ENCODE results near the gene RAB6A.
"Not testable (repeated sequence)": the region's sequence is repeated elsewhere in the genome, so short reads cannot be mapped to it uniquely, and the experiment has no call there.

Gene RAB6A

GRCh38 chr11:73716153-73717056 lies 44.5 kb downstream of the RAB6A start:
- Mint-ChIP-seq H3K4me1 (no peaks in the 10 kb centered on the region), H3K9me3 (no peaks in the 10 kb centered on the region), H3K4me3 (no peak overlapping the region), H3K27ac (no peak overlapping the region), H3K36me3 (peaks cover 38% of the 10 kb centered on the region), H3K27me3 (no peaks in the 10 kb centered on the region)
- ATAC-seq: no peak

DNA sequence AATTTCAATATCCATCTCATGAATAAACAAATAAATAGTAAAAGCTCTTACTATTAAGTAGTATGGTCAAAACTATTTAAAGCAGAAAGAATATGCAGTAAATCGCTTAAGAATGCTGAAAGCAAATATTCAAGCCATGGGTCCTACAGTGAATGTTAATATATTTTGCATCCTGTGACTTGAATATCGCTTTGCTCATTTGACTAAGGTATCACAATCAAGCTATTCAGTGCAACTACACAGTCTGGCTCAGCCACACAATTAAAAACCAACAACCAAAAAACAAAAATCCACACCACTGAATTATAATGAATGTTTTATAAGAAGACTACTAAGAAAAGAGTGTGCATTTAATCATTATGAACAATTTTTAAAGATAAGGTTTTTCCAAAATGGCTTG lies 45.3 kb downstream of the RAB6A start:
- no peak overlapping the region for H3K27ac Mint-ChIP-seq

DNA sequence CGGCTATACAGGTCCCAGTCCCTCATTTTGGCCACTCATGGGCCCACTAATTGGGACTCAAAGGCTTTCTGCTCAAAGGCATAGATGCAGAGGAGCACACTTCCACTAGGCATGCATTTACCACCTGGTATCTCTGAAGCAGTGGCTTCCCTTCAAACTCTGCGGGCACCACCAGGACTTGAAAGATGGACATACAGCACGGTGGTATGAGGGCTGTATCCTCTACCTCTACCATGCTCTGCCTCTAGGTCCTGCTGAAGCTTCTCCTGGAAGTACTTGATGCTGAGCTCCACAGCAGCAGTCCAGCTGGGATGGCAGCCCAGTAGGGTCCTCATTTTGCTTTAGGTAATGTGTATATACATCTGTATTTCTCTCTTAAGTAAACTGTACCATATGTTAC lies 49.9 kb downstream of the RAB6A start:
- ATAC-seq: no peak
- H3K4me3 Mint-ChIP-seq: no peak overlapping the region
- H3K27ac Mint-ChIP-seq: no peak overlapping the region
- H3K36me3 Mint-ChIP-seq: peaks cover 28% of the 10 kb centered on the region
- no peaks in the 10 kb centered on the region for H3K27me3 Mint-ChIP-seq
- H3K4me1 Mint-ChIP-seq: no peaks in the 10 kb centered on the region
- no peaks in the 10 kb centered on the region for H3K9me3 Mint-ChIP-seq

More for the DNA sequence above, 45.3 kb downstream of the RAB6A start:
- Mint-ChIP-seq H3K36me3 (peaks cover 34% of the 10 kb centered on the region), H3K9me3 (no peaks in the 10 kb centered on the region), H3K4me1 (no peaks in the 10 kb centered on the region), H3K4me3 (no peak overlapping the region), H3K27me3 (no peaks in the 10 kb centered on the region)
- no peak for ATAC-seq

DNA sequence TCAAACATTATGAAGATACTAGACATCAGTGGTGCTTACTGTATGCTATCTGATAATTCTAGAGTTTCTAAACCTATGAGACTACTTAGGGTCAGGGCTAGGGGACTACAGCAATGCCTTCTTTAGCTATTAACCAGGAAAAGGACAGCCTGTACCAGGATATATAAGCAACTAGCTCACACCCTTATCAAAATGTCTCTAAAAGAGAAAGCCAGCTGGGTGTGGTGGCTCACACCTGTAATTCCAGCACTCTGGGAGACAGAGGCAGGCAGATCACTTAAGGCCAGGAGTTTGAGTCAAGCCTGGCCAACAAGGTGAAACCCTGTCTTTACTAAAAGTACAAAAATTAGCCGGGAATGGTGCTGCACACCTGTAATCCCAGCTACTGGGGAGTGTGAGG lies 55.8 kb downstream of the RAB6A start:
- peaks cover 43% of the 10 kb centered on the region for H3K36me3 Mint-ChIP-seq
- no peak overlapping the region for H3K4me3 Mint-ChIP-seq
- no peak overlapping the region for H3K27ac Mint-ChIP-seq
- H3K4me1 Mint-ChIP-seq: no peaks in the 10 kb centered on the region
- H3K27me3 Mint-ChIP-seq: no peaks in the 10 kb centered on the region
- H3K9me3 Mint-ChIP-seq: no peaks in the 10 kb centered on the region
- no peak for ATAC-seq

GRCh38 chr11:73693899-73694525 lies 66.9 kb downstream of the RAB6A start:
- no peaks in the 10 kb centered on the region for H3K4me1 Mint-ChIP-seq
- peaks cover 12% of the 10 kb centered on the region for H3K36me3 Mint-ChIP-seq
- H3K4me3 Mint-ChIP-seq: no peak overlapping the region
- H3K27me3 Mint-ChIP-seq: no peaks in the 10 kb centered on the region
- no peaks in the 10 kb centered on the region for H3K9me3 Mint-ChIP-seq
- H3K27ac Mint-ChIP-seq: no peak overlapping the region
- no peak for ATAC-seq

GRCh38 chr11:73680687-73681086 lies 80.2 kb downstream of the RAB6A start:
- ATAC-seq: no peak
- no peak overlapping the region for H3K4me3 Mint-ChIP-seq
- peaks cover 39% of the 10 kb centered on the region for H3K36me3 Mint-ChIP-seq

DNA sequence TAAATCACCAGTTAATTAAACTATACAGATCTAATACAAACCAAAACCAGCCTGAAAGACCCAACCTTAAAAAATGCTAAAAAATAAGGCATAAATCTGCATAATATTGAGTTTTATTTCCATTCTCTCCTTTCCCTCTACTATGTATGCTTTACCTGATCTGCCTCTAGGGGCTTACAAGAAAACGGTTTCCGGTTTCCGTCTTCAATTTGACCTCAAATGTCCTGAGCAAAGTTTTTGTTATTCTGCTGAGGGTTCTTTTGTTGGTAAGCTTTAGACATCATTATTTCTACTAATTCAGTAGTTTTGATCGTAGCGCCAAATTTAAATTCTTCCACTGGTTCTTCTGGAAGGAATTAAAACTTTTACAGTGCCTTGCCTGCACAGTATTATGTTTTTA lies 84.3 kb downstream of the RAB6A start:
- not testable (repeated sequence) for H3K9me3 Mint-ChIP-seq, ATAC-seq, H3K4me3 Mint-ChIP-seq, H3K4me1 Mint-ChIP-seq, H3K27ac Mint-ChIP-seq, H3K27me3 Mint-ChIP-seq
- H3K36me3 Mint-ChIP-seq: peaks cover 40% of the 10 kb centered on the region

More at GRCh38 chr11:73680687-73681086, 80.2 kb downstream of the RAB6A start:
- no peaks in the 10 kb centered on the region for H3K27me3 Mint-ChIP-seq
- no peaks in the 10 kb centered on the region for H3K4me1 Mint-ChIP-seq
- no peaks in the 10 kb centered on the region for H3K9me3 Mint-ChIP-seq
- no peak overlapping the region for H3K27ac Mint-ChIP-seq

DNA sequence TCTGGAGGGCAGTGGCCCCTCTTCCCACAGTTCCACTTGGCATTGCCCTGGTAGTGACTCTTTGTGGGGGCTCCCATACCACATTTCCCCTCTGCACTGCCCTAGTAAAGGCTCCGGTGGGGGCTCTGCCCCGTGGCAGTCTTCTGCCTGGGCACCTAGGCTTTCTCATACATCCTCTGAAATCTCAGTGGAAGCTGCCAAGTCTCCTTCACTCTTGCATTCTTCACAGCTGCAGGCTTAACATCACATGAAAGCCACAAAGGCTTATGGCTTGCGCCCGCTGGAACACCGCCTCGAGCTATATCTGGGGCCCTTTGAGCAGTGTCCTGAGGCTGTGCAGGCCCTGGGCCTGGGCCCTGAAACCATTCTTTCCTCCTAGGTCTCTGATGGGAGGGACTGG lies 89.2 kb downstream of the RAB6A start:
- Mint-ChIP-seq H3K36me3 (peaks cover 19% of the 10 kb centered on the region), H3K27ac (no peak overlapping the region), H3K4me3 (no peak overlapping the region), H3K9me3 (no peaks in the 10 kb centered on the region), H3K27me3 (no peaks in the 10 kb centered on the region), H3K4me1 (no peaks in the 10 kb centered on the region)
- ATAC-seq: no peak

DNA sequence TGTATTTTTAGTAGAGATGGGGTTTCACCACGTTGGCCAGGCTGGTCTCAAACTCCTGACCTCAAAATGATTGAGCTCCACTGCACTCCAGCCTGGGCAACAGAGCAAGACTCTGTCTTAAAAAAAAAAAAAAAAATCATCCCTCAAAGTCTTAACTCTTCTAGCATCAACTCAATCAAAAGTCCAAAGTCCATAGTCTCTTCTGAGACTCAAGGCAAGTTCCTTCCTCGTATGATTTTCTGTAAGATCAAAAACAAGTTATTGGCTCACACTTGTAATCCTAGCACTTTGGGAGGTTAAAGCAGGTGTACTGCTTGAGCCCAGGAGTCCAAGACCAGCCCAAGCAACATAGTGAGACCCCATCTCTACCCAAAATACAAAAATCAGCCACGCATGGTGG lies 90.1 kb downstream of the RAB6A start:
- no peak overlapping the region for H3K4me3 Mint-ChIP-seq
- no peak for ATAC-seq
- peaks cover 15% of the 10 kb centered on the region for H3K36me3 Mint-ChIP-seq
- no peak overlapping the region for H3K27ac Mint-ChIP-seq
- no peaks in the 10 kb centered on the region for H3K9me3 Mint-ChIP-seq
- no peaks in the 10 kb centered on the region for H3K4me1 Mint-ChIP-seq
- no peaks in the 10 kb centered on the region for H3K27me3 Mint-ChIP-seq

GRCh38 chr11:73667891-73668290 lies 93.0 kb downstream of the RAB6A start:
- H3K27ac Mint-ChIP-seq: no peak overlapping the region
- H3K27me3 Mint-ChIP-seq: no peaks in the 10 kb centered on the region
- H3K4me3 Mint-ChIP-seq: no peak overlapping the region
- H3K9me3 Mint-ChIP-seq: no peaks in the 10 kb centered on the region
- H3K4me1 Mint-ChIP-seq: no peaks in the 10 kb centered on the region
- ATAC-seq: no peak
- peaks cover 5% of the 10 kb centered on the region for H3K36me3 Mint-ChIP-seq

- no peak overlapping the region for H3K4me3 Mint-ChIP-seq
- no peaks in the 10 kb centered on the region for H3K9me3 Mint-ChIP-seq
- ATAC-seq: no peak
- no peak overlapping the region for H3K27ac Mint-ChIP-seq
- H3K36me3 Mint-ChIP-seq: peaks cover 5% of the 10 kb centered on the region
- no peaks in the 10 kb centered on the region for H3K27me3 Mint-ChIP-seq
- peaks cover 8% of the 10 kb centered on the region for H3K4me1 Mint-ChIP-seq
These were observed 96.0 kb downstream of the RAB6A start for GRCh38 chr11:73664877-73665276.

- no peak overlapping the region for H3K4me3 Mint-ChIP-seq
- H3K27me3 Mint-ChIP-seq: no peaks in the 10 kb centered on the region
- H3K9me3 Mint-ChIP-seq: no peaks in the 10 kb centered on the region
- H3K36me3 Mint-ChIP-seq: peaks cover 5% of the 10 kb centered on the region
- no peak overlapping the region for H3K27ac Mint-ChIP-seq
- no peak for ATAC-seq
- H3K4me1 Mint-ChIP-seq: peaks cover 8% of the 10 kb centered on the region
These were observed 97.0 kb downstream of the RAB6A start for GRCh38 chr11:73663604-73664495.

DNA sequence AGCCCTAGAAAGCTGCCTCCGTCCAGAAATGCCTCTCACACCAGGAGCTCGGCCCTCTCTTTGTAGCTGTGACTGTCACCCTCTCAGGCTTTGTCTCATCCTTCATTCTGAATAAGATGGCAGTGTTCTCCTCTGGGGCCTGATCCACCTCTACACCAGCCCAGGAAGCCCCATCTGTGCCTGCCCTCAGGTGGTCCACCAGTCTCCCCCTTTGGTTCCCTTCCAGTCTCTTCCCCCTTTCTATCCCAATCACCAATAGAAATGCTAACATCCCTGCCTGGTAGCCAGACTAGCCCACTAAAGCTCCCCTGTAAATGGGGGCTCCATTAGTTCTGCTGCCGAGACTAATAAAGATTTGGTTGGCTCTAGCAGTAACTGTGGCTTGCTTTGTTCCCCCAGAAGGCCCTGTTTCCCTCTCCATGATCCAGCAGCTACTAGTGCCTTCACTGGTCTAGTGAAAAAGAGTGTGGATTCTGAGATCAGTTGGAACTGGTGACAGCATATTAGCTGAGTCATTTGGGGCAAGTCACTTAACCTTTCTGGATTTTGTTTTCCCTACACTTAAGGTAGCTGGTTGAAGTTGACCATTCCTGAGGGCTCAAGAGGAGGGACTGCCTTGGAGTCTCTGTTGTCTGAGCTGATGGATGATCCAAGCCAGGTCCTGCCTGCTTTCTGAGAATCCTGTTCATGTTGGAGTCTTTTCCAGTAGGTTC lies 98.3 kb downstream of the RAB6A start:
- H3K4me3 Mint-ChIP-seq: no peak overlapping the region
- peaks cover 8% of the 10 kb centered on the region for H3K4me1 Mint-ChIP-seq
- H3K9me3 Mint-ChIP-seq: no peaks in the 10 kb centered on the region
- H3K36me3 Mint-ChIP-seq: peaks cover 5% of the 10 kb centered on the region
- H3K27ac Mint-ChIP-seq: no peak overlapping the region
- H3K27me3 Mint-ChIP-seq: no peaks in the 10 kb centered on the region
- ATAC-seq: no peak

DNA sequence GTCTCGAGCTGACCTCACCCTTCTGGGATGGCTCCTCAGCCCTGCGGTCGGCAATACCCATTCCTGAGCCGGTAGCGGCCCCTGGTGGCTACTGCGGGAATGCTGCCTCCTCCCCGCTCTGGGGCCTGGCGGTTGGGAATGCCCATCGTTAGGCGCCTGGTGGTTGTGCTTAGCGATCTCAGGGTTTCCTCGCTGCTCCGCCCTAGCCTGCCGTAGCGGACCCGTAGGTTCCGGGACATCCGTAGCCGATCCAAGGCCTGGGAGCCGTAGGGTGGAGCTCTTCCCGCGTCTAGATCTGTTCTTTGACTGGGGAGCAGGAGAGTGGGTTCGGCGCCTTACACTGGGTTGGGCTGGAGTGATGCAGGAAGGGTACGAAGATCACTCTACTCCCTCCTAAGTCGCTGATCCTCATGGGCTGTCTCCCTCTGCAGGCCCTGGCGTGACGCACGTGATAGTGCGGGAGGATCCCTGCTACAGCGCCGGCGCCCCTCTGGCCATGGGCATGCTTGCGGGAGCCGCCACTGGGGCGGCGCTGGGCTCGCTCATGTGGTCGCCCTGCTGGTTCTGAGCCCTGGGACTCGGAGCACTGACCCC lies 99.7 kb downstream of the RAB6A start:
- H3K4me3 Mint-ChIP-seq: peak overlapping the region; percentile 69

More for the DNA sequence above, 99.7 kb downstream of the RAB6A start:
- H3K27ac Mint-ChIP-seq: no peak overlapping the region
- ATAC-seq: peak; percentile 89
- no peaks in the 10 kb centered on the region for H3K27me3 Mint-ChIP-seq
- no peaks in the 10 kb centered on the region for H3K9me3 Mint-ChIP-seq
- no peaks in the 10 kb centered on the region for H3K36me3 Mint-ChIP-seq
- peaks cover 8% of the 10 kb centered on the region for H3K4me1 Mint-ChIP-seq
